ENCODE measurements around the gene CNTN4. TPM values are rescaled to one million over a fixed set of nuclear protein-coding genes. Genes with fewer than 3 reads are reported as not detected.

Gene CNTN4
- total RNA-seq, 1 experiment from 2014 or later: 1.6 TPM

- Histone ChIP-seq H3K27ac (ENCODE audit: insufficient read length, low read depth, low read length) (no peak overlapping the region), H3T11ph (ENCODE audit: low read length) (no peak overlapping the region), H3K4ac (ENCODE audit: low read depth, low read length) (no peak overlapping the region), H2BK120ac (ENCODE audit: low read depth, low read length, poor library complexity, severe bottlenecking) (no peak overlapping the region), H2AK5ac (ENCODE audit: insufficient read length, low read length) (no peak overlapping the region), H3K23ac (ENCODE audit: insufficient read length, low read depth, low read length) (no peak overlapping the region), H3K79me1 (ENCODE audit: insufficient read depth, low read depth, low read length, poor library complexity, severe bottlenecking) (no peaks in the 10 kb centered on the region), H3K4me2 (ENCODE audit: insufficient read depth, insufficient read length, low read length) (no peak overlapping the region), H3K56ac (ENCODE audit: insufficient read length, low read depth, low read length) (no peak overlapping the region), H4K91ac (ENCODE audit: insufficient read length, low read depth, low read length) (no peak overlapping the region), H3K23me2 (ENCODE audit: insufficient read length, low read depth, low read length, poor library complexity, severe bottlenecking) (peaks cover 3% of the 10 kb centered on the region), H2AFZ (ENCODE audit: low read length) (no peak overlapping the region), H2BK20ac (ENCODE audit: low read depth, low read length, poor library complexity, severe bottlenecking) (no peak overlapping the region), H4K5ac (ENCODE audit: insufficient read length, low read depth, low read length) (no peak overlapping the region), H2BK5ac (ENCODE audit: insufficient read length, low read length) (no peak overlapping the region), H4K8ac (replicated peaks; ENCODE audit: insufficient read length, low read depth, low read length) (no peak overlapping the region), H3K14ac (ENCODE audit: insufficient read depth, low read length) (no peak overlapping the region), H2BK12ac (ENCODE audit: insufficient read length, low read depth, low read length) (no peak overlapping the region), H3K9me3 (ENCODE audit: control insufficient read depth, low read depth, low read length) (no peaks in the 10 kb centered on the region), H4K20me1 (ENCODE audit: control insufficient read depth, insufficient read depth, insufficient read length) (no peaks in the 10 kb centered on the region), H3K9ac (ENCODE audit: extremely low read depth, insufficient read length, low read length) (no peak overlapping the region), H3K4me1 (ENCODE audit: insufficient read depth, low read length) (peaks cover 5% of the 10 kb centered on the region; the same call in 1 of the 2 replicates), H3K18ac (ENCODE audit: insufficient read length, low read depth, low read length) (no peak overlapping the region), H3K27me3 (ENCODE audit: insufficient read depth, low read length) (no peaks in the 10 kb centered on the region), H2BK15ac (ENCODE audit: low read depth, low read length) (no peak overlapping the region), H3K79me2 (ENCODE audit: insufficient read depth, low read length) (no peaks in the 10 kb centered on the region)
- DNase-seq: no peak
- no CpG with 5 or more reads among the region's 5 CpGs for WGBS (ENCODE audit: extremely low coverage, insufficient read length, low lambda C conversion rate)
- Mint-ChIP-seq H3K36me3 (ENCODE audit: insufficient read depth in 1 of 3, low read depth in 3 of 3) (no peaks in the 10 kb centered on the region), H3K4me3 (no peak overlapping the region), H3K4me1 (peaks cover 38 to 41% of the 10 kb centered on the region in 2 experiments), H3K9me3 (no peaks in the 10 kb centered on the region), H3K27me3 (ENCODE audit: low read depth) (peaks cover 3% of the 10 kb centered on the region; the same call in 1 of the 2 replicates), H3K27ac (no peak overlapping the region)
- peak; percentile 65; the same call in 2 of the 3 replicates for TF ChIP-seq CTCF (conservative IDR thresholded peaks at IDR 0.05)
Observed at GRCh38 chr3:3015185-3016089, 916.8 kb downstream of the CNTN4 start.

Data from H9 (cell line).